Suprapubic skin (tissue), 3 donors: ENCODE data around the gene NFE2L2.

ENCODE experiments used
- EP300 ChIP-seq: sonication (generic); formaldehyde crosslinking; IDR thresholded peaks from one replicate; pipeline ENCODE4 v1.6.1; 2017; ENCODE audit warnings: antibody characterized with exemption
- POLR2A ChIP-seq, 2 donors: fragments of 450-650 bp; IDR thresholded peaks; one replicate each; pipeline ENCODE4 v1.6.1; 2017; ENCODE audit warnings: antibody characterized with exemption in 2 of 2, mild to moderate bottlenecking in 2 of 2, moderate library complexity in 2 of 2
- TF ChIP-seq, protein P1 (sequence below), 2 donors: fragments of 200-600 bp in 1 of 2; fragments of 450-650 bp in 1 of 2; sonication (generic) in 1 of 2; IDR thresholded peaks; one replicate each; pipeline ENCODE4 v1.5.1; 2016 to 2019; ENCODE audit warnings: antibody characterized with exemption in 2 of 2, mild to moderate bottlenecking in 1 of 2, moderate library complexity in 1 of 2

DNA sequence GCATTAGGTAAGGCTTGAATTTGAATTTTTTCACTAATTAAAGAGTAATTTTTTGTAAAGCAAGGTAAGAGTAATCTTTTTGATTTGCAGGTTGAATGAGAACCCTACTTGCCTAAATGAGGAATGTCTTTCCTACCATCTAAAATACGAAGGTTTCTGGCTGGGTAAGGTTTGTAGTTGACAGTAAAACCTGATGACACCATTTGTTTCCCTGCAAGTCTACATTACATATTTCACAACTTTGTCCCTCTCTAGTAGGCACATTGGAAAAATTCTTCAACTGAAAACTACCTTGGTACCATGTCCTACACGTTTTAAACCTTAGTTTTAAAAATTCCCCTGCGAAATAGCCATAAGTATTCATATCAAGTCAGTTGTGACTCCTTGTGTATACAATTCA is 42.6 kb downstream of the NFE2L2 start:
- TF ChIP-seq, protein P1, sequence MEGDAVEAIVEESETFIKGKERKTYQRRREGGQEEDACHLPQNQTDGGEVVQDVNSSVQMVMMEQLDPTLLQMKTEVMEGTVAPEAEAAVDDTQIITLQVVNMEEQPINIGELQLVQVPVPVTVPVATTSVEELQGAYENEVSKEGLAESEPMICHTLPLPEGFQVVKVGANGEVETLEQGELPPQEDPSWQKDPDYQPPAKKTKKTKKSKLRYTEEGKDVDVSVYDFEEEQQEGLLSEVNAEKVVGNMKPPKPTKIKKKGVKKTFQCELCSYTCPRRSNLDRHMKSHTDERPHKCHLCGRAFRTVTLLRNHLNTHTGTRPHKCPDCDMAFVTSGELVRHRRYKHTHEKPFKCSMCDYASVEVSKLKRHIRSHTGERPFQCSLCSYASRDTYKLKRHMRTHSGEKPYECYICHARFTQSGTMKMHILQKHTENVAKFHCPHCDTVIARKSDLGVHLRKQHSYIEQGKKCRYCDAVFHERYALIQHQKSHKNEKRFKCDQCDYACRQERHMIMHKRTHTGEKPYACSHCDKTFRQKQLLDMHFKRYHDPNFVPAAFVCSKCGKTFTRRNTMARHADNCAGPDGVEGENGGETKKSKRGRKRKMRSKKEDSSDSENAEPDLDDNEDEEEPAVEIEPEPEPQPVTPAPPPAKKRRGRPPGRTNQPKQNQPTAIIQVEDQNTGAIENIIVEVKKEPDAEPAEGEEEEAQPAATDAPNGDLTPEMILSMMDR (IDR thresholded peaks at IDR 0.05), result no peak
- no peak for TF ChIP-seq EP300
- no peak for TF ChIP-seq POLR2A (IDR thresholded peaks at IDR 0.05)
